Right lobe of liver (tissue), 6 donors: ENCODE data around the gene MYOM1. TPM values are rescaled to one million over a fixed set of nuclear protein-coding genes. Genes with fewer than 3 reads are reported as not detected.
A peak's percentile ranks its signal among the peaks of the same experiment; 100 is the strongest.
"Not testable (repeated sequence)": the region's sequence is repeated elsewhere in the genome, so short reads cannot be mapped to it uniquely, and the experiment has no call there.

Experiments used
- ATAC-seq, 4 donors: fragments of 200-7000 bp; cut with Tn5 transposase; one replicate each; pipeline ENCODE4 v1.9.1; 2020; ENCODE audit warnings: mild to moderate bottlenecking in 4 of 4, moderate library complexity in 4 of 4
- DNase-seq, 3 donors: peaks; one replicate each; pipeline ENCODE4 v3.0.0-alpha.2; 2020
- H3K27ac ChIP-seq, 3 donors: fragments of 200-600 bp; one replicate each; pipeline ENCODE4 v1.8.0; 2022
- H3K27me3 ChIP-seq, 2 donors: fragments of 200-600 bp; one replicate each; pipeline ENCODE4 v1.8.0; 2022
- H3K36me3 ChIP-seq, 4 donors: fragments of 200-600 bp; sonication (generic) in 1 of 4; one replicate each; pipeline versions ENCODE4 v1.5.1 to v1.8.0; 2017 to 2022; ENCODE audit warnings: control low read depth in 1 of 4
- H3K4me1 ChIP-seq, 4 donors: fragments of 200-600 bp; sonication (generic) in 1 of 4; one replicate each; pipeline versions ENCODE4 v1.5.1 to v1.8.0; 2017 to 2022; ENCODE audit warnings: control low read depth in 1 of 4
- H3K4me3 ChIP-seq, 3 donors: fragments of 200-600 bp; one replicate each; pipeline ENCODE4 v1.8.0; 2022
- H3K9me3 ChIP-seq, 4 donors: fragments of 200-600 bp; sonication (generic) in 1 of 4; one replicate each; pipeline versions ENCODE4 v1.5.1 to v1.8.0; 2017 to 2022; ENCODE audit warnings: control low read depth in 1 of 4
- POLR2A ChIP-seq: fragments of 450-650 bp; IDR thresholded peaks from one replicate; pipeline ENCODE4 v1.6.1; 2017; ENCODE audit warnings: antibody characterized with exemption, mild to moderate bottlenecking
- WGBS: methylation state at CpG from one replicate; pipeline ENCODE4 v1.1.6; 2018; ENCODE audit warnings: low coverage, low lambda C conversion rate; ENCODE audit not compliant: insufficient coverage; ENCODE audit errors: missing lambda C conversion rate; 5-methylcytosine and 5-hydroxymethylcytosine counted together
- intact Hi-C, 2 donors: fragments of 100-400 bp; cut with DNase I; formaldehyde crosslinking; loops; one replicate each; pipeline versions ENCODE4 v1.11.2 to v1.14.1; 2022
- total RNA-seq, 6 experiments: library from RNA; depleted of rRNA in 2 of 6; stranded (reverse); fragments of >200 nt in 2 of 6; fragmentation: NEBNext Ultra II Directional in 3 of 6; extraction: Animal tissue kit (Norgen Biotek cat#: 25700) in 3 of 6; gene quantifications; one replicate each; pipeline versions ENCODE4 v1.1.0 to v1.2.4, GENCODE V29; 2016 to 2023
- TF ChIP-seq, protein P1 (sequence below), 4 donors: fragments of 200-600 bp in 3 of 4; fragments of 450-650 bp in 1 of 4; IDR thresholded peaks; one replicate each; pipeline versions ENCODE4 v1.5.1 to v1.8.0; 2016 to 2022; ENCODE audit warnings: antibody characterized with exemption in 4 of 4, mild to moderate bottlenecking in 2 of 4
- donor health status: DM: no; HTN: yes; CAD: no.
- donor health status: DM: no; HTN: no; CAD: no.
- donor health status: DM: no; HTN: no; CAD: no.
- donor health status: DM: no; HTN: yes; CAD: no.
- donor health status: DM: no; HTN: yes; CAD: no.

The MYOM1 gene
- total RNA-seq, 6 experiments from 2014 or later: 3.1 to 64.5 (median 19.1) TPM

DNA sequence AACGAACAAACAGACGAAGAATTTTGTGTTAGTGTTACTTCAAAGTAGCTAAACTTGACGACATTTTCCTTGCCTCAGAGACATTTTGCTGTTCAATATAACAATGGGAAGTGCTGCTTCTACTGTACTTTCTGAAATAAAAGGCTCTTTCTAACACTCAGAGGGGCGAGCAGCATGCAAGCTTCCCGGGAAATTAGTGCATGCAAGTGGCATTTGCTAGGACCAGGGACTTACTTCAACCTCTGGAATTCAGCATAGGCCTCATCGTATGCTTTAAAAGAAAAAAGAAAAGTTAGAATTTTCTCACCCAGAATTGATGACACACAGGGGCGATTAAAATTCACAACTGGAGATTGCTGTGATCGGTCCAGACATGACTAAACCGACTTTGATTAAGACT is 144.3 kb downstream of the MYOM1 start:
- 74% methylated on average over 9 of the region's 9 CpGs for WGBS
- no peak for ATAC-seq
- H3K36me3 ChIP-seq: peaks cover 0 to 19% (median 9%) of the 10 kb centered on the region in 4 donors
- no peak for TF ChIP-seq POLR2A
- TF ChIP-seq, protein P1, sequence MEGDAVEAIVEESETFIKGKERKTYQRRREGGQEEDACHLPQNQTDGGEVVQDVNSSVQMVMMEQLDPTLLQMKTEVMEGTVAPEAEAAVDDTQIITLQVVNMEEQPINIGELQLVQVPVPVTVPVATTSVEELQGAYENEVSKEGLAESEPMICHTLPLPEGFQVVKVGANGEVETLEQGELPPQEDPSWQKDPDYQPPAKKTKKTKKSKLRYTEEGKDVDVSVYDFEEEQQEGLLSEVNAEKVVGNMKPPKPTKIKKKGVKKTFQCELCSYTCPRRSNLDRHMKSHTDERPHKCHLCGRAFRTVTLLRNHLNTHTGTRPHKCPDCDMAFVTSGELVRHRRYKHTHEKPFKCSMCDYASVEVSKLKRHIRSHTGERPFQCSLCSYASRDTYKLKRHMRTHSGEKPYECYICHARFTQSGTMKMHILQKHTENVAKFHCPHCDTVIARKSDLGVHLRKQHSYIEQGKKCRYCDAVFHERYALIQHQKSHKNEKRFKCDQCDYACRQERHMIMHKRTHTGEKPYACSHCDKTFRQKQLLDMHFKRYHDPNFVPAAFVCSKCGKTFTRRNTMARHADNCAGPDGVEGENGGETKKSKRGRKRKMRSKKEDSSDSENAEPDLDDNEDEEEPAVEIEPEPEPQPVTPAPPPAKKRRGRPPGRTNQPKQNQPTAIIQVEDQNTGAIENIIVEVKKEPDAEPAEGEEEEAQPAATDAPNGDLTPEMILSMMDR (IDR thresholded peaks at IDR 0.05): no peak
- no peak overlapping the region for H3K27ac ChIP-seq
- no peaks in the 10 kb centered on the region for H3K4me1 ChIP-seq
- intact Hi-C loops: loop anchor here in 1 of 2 donors (10.0 kb wide), 1 partner anchor 151 kb away; no protein-coding TSS in a partner anchor
- no peaks in the 10 kb centered on the region for H3K9me3 ChIP-seq
- no peaks in the 10 kb centered on the region for H3K27me3 ChIP-seq
- DNase-seq: no peak
- no peak overlapping the region for H3K4me3 ChIP-seq

DNA sequence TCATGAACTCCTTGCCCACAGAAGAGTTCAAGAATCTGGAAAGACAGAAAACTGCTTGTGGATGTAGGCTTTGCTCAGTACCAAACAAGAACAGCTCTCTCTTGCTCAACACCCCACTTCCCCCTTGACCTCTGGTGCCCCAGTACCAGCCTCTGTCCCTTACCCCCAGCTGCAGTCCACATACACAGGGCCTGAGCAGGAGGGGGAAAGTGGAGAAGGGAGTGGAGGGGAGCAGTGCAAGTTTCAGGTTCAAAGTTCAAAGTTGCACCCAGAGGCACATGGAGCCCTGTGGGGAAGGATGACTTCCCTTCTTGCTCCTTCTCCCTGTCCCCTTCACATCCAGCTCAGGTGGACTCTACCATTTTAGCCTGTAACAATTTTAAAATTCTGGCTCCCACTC is 145.7 kb downstream of the MYOM1 start:
- Histone ChIP-seq H3K9me3 (no peaks in the 10 kb centered on the region), H3K36me3 (peaks cover 0 to 12% (median 8%) of the 10 kb centered on the region in 4 donors), H3K4me1 (no peaks in the 10 kb centered on the region), H3K4me3 (no peak overlapping the region), H3K27ac (no peak overlapping the region), H3K27me3 (no peaks in the 10 kb centered on the region)
- DNase-seq (no peak), ATAC-seq (peak; percentile 34 to 86 (median 63))
- intact Hi-C loops: loop anchor here in 1 of 2 donors (10.0 kb wide), 1 partner anchor 149 kb away; no protein-coding TSS in a partner anchor
- TF ChIP-seq POLR2A: no peak
- TF ChIP-seq, protein P1 (IDR thresholded peaks at IDR 0.05): no peak

DNA sequence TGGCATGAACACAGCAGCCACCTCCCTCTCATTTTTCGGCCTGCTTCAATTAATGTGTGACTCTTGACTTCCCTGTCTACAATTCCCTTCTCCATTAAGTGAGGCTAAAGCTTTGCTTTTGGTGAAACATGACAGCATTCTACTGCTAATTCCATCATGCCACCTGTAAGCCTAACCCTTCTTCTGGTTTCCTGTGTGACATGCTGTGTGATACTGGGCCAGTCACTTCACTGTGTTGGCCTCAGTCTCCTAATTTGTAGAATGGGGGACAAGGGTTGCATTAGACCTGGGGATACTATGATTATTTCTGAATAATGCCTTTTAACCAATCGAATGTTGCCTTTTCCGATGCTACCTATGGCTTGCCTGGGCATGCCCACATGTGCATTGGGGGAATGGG is 146.4 kb downstream of the MYOM1 start:
- ATAC-seq, H3K4me1 ChIP-seq, H3K4me3 ChIP-seq, H3K27ac ChIP-seq, DNase-seq, H3K27me3 ChIP-seq, H3K9me3 ChIP-seq: not testable (repeated sequence)
- 100% methylated on average over 3 of the region's 3 CpGs for WGBS
- intact Hi-C loops: loop anchor here in 1 of 2 donors (10.0 kb wide), 1 partner anchor 149 kb away; no protein-coding TSS in a partner anchor
- peaks cover 0 to 10% (median 6%) of the 10 kb centered on the region in 4 donors for H3K36me3 ChIP-seq

DNA sequence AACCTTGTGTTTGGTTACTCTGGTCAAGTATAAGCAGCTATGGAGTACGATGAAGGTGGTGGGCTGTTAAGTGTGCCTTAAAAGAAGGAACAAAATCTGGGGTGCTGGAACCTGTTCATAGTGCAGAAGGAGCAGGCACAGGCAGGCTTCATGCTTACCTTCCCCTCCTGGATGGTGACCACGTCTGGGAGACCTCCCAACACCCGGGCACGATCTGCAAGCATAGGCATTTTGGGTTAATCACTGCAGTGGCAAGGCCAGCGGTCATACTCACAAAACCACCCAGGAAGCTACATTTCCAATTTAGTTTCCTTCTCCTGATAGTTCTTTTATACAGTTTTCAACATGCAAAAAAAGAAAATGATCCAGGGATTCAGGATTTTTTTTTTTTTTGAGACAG is 148.1 kb downstream of the MYOM1 start:
- Histone ChIP-seq H3K27ac (no peak overlapping the region), H3K4me1 (no peaks in the 10 kb centered on the region), H3K9me3 (no peaks in the 10 kb centered on the region), H3K36me3 (peaks cover 0 to 13% (median 5%) of the 10 kb centered on the region in 4 donors), H3K4me3 (no peak overlapping the region), H3K27me3 (no peaks in the 10 kb centered on the region)
- WGBS: 90% methylated on average over 5 of the region's 5 CpGs
- DNase-seq (peak in 1 of 3 donors; percentile 37), ATAC-seq (peak in 1 of 4 donors; percentile 26)
- no peak for TF ChIP-seq POLR2A
- TF ChIP-seq, protein P1 (IDR thresholded peaks at IDR 0.05): no peak
- intact Hi-C loops: loop anchor here in 1 of 2 donors (10.0 kb wide), 1 partner anchor 147 kb away; no protein-coding TSS in a partner anchor

DNA sequence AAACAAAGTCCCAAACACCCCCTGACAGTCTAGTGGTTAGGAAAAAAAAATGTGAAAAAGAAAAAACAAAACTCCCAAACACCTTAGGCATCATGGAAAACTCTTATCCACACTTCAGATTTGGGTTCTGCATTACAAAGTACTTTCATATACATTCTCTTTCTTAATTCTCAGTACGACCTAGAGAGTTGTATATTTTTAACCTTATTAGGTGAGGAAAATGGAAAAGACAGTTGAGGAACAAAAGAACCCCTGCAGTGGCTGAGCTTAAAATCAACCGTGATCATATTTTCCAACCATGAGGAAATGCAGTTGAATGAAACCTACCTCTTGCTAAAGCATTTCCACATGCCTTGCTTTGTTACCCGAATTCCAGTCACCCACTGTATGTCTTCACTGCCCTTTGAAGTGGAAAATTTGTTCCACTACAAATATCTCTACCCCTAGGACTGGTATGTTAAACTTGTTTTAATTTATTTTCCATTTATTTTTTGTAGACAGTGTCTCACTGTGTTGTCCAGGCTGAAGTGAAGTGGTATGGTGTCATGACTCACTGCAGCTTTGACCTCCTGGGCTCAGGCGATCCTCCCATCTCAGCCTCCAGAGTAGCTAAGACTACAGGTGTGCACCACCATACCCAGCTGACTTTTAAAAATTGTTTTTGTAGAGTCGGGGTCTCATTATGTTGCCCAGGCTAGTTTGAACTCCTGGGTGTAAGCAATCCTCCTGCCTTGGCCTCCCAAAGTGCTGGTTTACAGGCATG is 149.9 kb downstream of the MYOM1 start:
- intact Hi-C loops: loop anchor here in 1 of 2 donors (10.0 kb wide), 1 partner anchor 145 kb away; no protein-coding TSS in a partner anchor
- Histone ChIP-seq H3K4me3 (no peak overlapping the region), H3K4me1 (no peaks in the 10 kb centered on the region), H3K9me3 (no peaks in the 10 kb centered on the region), H3K27ac (no peak overlapping the region), H3K27me3 (no peaks in the 10 kb centered on the region), H3K36me3 (peaks cover 0 to 17% (median 3%) of the 10 kb centered on the region in 4 donors)
- no peak for TF ChIP-seq POLR2A
- TF ChIP-seq, protein P1 (IDR thresholded peaks at IDR 0.05): no peak
- ATAC-seq: no peak
- peak in 1 of 3 donors; percentile 16 for DNase-seq
- WGBS: 88% methylated on average over 5 of the region's 5 CpGs
